Measurements from ENCODE around the gene NUDT5. TPM values are rescaled to one million over a fixed set of nuclear protein-coding genes. Genes with fewer than 3 reads are reported as not detected.
"Not testable (repeated sequence)": the region's sequence is repeated elsewhere in the genome, so short reads cannot be mapped to it uniquely, and the experiment has no call there.

Gene NUDT5
- total and polyA plus RNA-seq, 2 of the 8 experiments (the other 6 are each of a cell fraction or from before 2014, with no cell fraction given): 130 to 134 TPM

- H4K8ac ChIP-seq (ENCODE audit: extremely low read depth, insufficient read depth, low read length); H3K23ac ChIP-seq (ENCODE audit: insufficient read length); DNase-seq (ENCODE audit: low read depth in 1 of 2, low spot score in 2 of 2); H2BK120ac ChIP-seq (replicated peaks; ENCODE audit: low read depth, low read length); H3K18ac ChIP-seq (ENCODE audit: extremely low read depth, low read length); H2BK15ac ChIP-seq (ENCODE audit: low read length); H2AK5ac ChIP-seq (ENCODE audit: low read depth, low read length); H3K79me1 ChIP-seq (ENCODE audit: low read depth, low read length); H4K20me1 ChIP-seq (replicated peaks in 1 of 2; ENCODE audit: control insufficient read depth in 1 of 2, insufficient read depth in 2 of 2, low read length in 2 of 2); FAIRE-seq; H3K4me3 ChIP-seq (ENCODE audit: extremely low read depth in 1 of 4, insufficient read depth in 2 of 4, low read depth in 3 of 4, low read length in 4 of 4); H3K79me2 ChIP-seq (ENCODE audit: control insufficient read depth in 1 of 2, insufficient read depth in 2 of 2, low read length in 2 of 2); H2BK20ac ChIP-seq (ENCODE audit: low read length); POLR2A ChIA-PET (ENCODE audit: partially characterized antibody); H4K91ac ChIP-seq (replicated peaks; ENCODE audit: insufficient read length, low read length); H3K4me1 ChIP-seq (replicated peaks in 1 of 4; ENCODE audit: control insufficient read depth in 3 of 4, insufficient read depth in 4 of 4, low read length in 3 of 4); H3K23me2 ChIP-seq (ENCODE audit: low read depth, low read length); H3K4me2 ChIP-seq (ENCODE audit: insufficient read depth in 1 of 2, low read depth in 2 of 2, low read length in 2 of 2); H3K56ac ChIP-seq (replicated peaks; ENCODE audit: insufficient read length, low read depth, low read length); H3K14ac ChIP-seq (ENCODE audit: insufficient read length); H2BK5ac ChIP-seq (ENCODE audit: low read depth, low read length); H3K27me3 ChIP-seq (replicated peaks in 1 of 4; ENCODE audit: control insufficient read depth in 3 of 4, extremely low read depth in 1 of 4, insufficient read depth in 3 of 4, low read length in 3 of 4); H2BK12ac ChIP-seq (ENCODE audit: low read depth, low read length); H3K9ac ChIP-seq (replicated peaks in 1 of 4; ENCODE audit: extremely low read depth in 1 of 4, low read depth in 3 of 4, low read length in 3 of 4); CTCF ChIA-PET (ENCODE audit: partially characterized antibody); H3K27ac ChIP-seq (ENCODE audit: low read depth, low read length); H3K4ac ChIP-seq (replicated peaks; ENCODE audit: insufficient read length, low read depth, low read length); H2AFZ ChIP-seq (ENCODE audit: low read length); H4K5ac ChIP-seq (ENCODE audit: insufficient read length, low read depth, low read length): not testable (repeated sequence)
- H3K9me3 ChIP-seq (ENCODE audit: insufficient read depth in 2 of 2, low read depth in 1 of 2, low read length in 1 of 2): peaks cover 3 to 13% of the 10 kb centered on the region in 2 experiments; a peak in 3 of 4 replicates
- peaks cover 0 to 44% (median 23%) of the 10 kb centered on the region in 4 experiments; a peak in 7 of 8 replicates for H3K36me3 ChIP-seq (ENCODE audit: control insufficient read depth in 2 of 4, insufficient read depth in 4 of 4, low read length in 3 of 4)
- WGBS, 2 experiments (ENCODE audit: extremely low coverage in 1 of 2, insufficient coverage in 1 of 2, insufficient read length in 1 of 2, insufficient replicate concordance in 2 of 2, low coverage in 1 of 2, low lambda C conversion rate in 2 of 2, missing lambda C conversion rate in 1 of 2): 96% methylated on average over 3 of the region's 28 CpGs; no CpG with 5 or more reads in 1 of the 2 experiments
Measured at GRCh38 chr10:12226438-12226837, 30.7 kb upstream of the NUDT5 start.

All from H1 (cell line).